Central memory CD4-positive, alpha-beta T cell (primary cell): Measurements from ENCODE around the gene C10orf53.

Experiments used
- DNase-seq: peaks from one replicate; pipeline ENCODE4 v3.0.0; 2022
- total RNA-seq, 3 experiments: gene quantifications; one replicate each; lab custom pipeline; 2026; lab: John Stamatoyannopoulos, UW

The C10orf53 gene, protein sequence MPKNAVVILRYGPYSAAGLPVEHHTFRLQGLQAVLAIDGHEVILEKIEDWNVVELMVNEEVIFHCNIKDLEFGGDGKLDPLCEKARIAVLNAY
- total RNA-seq, result 0 reads per million in 3 experiments

DNA sequence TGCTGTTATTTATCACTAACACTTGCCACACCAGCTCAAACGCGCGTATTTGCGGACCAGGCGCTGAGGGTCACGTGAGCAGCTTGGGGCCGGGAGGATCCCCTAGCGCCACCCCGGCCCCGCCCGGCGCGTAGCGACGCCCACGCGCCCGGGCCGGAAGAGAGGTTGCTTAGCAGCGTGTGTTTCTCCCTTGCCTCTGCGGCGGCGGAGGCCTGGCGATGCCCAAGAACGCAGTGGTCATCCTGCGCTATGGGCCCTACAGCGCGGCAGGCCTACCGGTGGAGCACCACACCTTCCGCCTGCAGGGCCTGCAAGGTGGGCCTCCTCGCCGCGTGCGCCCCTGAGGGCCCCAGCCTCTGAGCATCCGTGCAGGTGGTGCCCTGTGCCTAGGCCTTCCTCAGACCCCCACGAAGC lies at the start of gene C10orf53:
Gene C10orf53, plus strand, starts transcription at position 172 of the 414 bp plus-strand sequence. Its CDS starts 47 bp downstream, at position 219.
- DNase-seq, result no peak

DNA sequence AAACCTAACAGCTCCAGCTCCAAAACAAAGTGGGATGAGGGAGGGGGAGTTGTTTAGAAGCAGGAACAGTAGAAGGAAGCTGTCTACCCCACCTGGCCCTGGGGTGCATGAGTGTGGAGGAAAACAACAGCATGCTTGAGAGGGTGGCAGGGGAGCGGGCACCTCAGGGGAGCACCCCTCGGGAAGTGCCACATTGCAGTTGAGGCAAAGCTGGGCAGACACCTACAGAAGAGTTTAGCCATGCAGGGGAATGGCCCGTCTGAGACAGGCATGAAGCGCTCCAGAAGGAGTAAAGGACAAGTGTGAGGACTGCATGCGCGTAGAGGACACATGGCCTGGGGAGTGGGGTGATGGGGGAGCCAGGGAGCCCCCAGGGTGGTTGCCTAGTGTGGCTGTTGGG lies 47.5 kb upstream of the C10orf53 start:
- DNase-seq, result no peak

GRCh38 chr10:49632406-49633317 lies 46.8 kb upstream of the C10orf53 start:
- DNase-seq, result no peak

- DNase-seq, result no peak
Observed at GRCh38 chr10:49633327-49634068, 46.0 kb upstream of the C10orf53 start.

DNA sequence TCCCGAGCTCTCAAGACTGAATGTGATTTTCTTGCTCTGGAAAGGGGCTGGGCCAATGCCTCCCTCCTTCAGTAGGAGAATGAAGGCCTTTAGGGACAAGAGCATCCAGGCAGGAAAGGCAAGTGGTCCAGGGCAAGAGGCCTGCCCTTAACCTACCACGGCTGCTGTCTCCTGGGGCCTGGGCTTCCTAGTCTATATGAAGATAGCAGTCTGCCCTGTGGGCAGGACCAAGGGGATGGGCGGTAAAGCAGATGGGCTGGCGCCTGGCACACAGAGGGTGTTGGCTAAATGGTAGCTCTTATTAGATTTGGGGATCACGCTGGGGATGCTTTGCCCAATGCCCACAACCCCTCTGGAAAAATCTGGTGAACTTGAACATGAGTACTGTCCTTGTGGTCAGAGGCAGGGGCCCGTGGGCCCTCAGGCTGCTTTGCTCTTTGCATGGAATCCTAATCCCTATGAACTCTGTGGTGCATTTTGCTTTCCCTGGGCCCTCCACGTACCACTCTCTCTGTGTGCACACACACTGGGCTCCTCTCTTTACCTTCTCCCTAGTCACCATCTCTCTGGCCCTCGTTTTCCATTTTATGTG lies 45.3 kb upstream of the C10orf53 start:
- no peak for DNase-seq

DNA sequence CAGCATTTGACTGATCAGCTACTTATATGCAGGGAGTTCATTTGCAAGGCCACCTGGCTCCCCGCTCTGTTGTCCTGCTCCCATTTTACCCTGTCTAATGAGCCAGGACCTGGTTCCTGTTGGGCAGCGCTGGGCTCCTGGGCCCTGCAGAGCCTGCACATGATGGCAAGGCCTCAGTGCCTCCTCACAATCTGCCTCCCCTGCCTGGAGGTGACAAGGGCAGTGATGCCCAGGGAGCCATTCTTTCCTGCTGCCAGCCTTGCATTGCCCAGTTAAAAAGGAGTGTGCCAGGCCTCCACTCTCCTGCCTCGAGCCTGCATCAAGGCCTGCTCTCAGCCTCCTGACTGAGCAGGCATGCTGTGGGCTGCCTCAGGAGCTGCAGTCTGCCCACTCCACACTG lies 37.1 kb upstream of the C10orf53 start:
- DNase-seq, result no peak

DNA sequence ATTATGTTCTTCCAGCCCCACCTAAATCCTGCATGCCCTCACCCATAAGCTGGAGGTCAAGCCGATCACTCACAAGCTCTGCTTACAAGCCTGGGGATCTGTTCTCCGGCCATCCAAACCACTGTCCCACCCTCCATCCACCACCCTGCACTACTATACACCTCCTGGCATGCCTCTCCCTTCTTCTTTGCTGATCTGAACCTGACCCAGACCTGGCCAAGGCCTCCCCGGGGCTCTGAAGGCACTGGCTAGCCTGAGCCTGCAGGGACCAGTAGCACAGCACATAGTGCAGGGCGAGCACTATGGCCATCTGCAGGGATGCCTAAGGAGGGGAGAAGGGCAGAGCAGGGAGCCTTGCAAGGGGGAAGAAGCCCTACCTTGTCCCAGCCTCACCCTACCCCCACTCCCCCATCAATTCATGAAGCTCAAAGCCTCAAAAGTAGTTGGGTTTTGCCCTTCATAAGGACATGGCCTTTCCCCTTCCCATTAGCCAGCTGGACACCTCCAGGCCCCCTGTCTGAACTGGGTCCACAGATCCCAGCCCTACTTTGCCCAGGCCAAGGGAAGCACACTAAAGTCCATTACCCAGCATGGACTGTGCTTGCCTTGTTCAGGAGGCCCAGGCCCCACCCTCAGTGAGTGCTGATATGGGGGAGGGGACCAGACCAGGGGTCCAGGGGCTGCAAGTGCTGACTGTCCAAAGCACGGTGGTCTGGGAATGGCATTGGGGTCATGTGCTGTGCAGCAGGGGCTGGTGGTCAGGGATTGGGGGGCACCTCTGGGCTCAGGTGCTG lies 36.0 kb upstream of the C10orf53 start:
- no peak for DNase-seq

DNA sequence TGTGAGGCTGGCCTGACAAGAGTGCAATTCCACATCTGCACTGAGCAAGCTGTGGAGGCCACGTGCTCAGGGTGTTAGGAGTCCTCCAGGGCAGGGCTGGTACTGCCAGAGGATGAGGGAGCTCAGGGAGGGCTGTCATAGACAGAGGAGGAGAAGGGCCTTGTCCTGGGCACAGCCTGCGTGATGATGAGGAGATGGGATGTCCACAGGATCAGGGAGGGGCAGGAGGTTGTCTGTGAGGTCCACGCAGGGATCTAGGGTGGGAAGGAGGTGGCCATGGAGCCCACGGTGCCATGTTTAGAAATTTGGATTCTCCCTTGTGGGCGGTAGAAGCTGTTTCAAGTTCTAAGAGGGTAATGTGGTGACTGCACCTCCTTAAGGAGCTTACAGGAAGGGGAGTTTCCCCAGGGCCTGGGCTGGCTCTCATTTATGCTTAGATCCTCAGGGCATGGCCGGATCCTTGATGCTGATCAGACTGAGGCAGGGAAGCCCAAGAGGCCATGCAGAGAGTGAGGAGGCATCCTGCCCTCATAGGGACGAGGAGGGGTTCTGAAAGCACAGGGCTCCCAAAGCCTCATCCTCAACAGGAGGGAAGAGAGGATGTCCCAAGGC lies 35.3 kb upstream of the C10orf53 start:
- DNase-seq, result no peak

DNA sequence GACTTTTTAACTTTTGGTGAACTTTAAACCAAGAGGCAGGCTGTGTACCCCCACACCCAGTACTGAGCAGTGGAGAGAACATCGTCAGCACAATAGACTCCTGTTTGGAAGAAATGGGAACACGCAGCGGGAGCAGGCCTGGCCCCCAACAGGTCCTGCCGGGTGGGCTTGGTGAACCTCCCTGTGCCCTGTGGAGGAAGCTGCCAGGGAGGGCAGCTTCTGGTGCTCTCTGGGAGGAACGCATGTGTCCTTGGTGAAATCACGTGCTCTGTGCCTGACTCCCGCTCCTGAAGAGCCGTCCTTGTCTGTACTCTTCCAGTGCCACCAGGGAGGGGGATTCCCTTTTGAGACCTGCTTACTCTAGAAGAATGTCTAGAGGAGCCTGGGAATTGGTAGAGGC lies 34.0 kb upstream of the C10orf53 start:
- no peak for DNase-seq

- no peak for DNase-seq
Observed at GRCh38 chr10:49645871-49646870, 33.3 kb upstream of the C10orf53 start.

DNA sequence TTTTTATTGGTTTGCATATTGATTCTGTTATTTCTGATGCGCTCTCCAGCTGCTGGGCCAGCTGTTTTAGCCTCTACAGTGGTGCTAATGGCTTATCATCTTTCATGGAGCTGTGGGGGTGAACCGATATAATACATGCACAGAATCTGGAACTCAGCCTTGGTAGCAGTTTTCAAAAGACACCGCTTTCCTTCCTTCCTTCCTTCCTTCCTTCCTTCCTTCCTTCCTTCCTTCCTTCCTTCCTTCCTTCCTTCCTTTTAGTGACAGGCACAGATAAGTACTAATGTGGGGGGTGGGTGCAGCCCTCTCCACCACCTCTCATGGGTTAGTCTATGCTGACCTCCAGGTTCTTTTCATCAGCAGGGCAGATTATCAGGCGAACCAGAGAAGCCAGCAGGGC lies 31.9 kb upstream of the C10orf53 start:
- DNase-seq, result no peak

GRCh38 chr10:49647985-49648795 lies 31.3 kb upstream of the C10orf53 start:
- no peak for DNase-seq

- DNase-seq, result no peak
Observed at GRCh38 chr10:49649294-49649693, 30.2 kb upstream of the C10orf53 start.

DNA sequence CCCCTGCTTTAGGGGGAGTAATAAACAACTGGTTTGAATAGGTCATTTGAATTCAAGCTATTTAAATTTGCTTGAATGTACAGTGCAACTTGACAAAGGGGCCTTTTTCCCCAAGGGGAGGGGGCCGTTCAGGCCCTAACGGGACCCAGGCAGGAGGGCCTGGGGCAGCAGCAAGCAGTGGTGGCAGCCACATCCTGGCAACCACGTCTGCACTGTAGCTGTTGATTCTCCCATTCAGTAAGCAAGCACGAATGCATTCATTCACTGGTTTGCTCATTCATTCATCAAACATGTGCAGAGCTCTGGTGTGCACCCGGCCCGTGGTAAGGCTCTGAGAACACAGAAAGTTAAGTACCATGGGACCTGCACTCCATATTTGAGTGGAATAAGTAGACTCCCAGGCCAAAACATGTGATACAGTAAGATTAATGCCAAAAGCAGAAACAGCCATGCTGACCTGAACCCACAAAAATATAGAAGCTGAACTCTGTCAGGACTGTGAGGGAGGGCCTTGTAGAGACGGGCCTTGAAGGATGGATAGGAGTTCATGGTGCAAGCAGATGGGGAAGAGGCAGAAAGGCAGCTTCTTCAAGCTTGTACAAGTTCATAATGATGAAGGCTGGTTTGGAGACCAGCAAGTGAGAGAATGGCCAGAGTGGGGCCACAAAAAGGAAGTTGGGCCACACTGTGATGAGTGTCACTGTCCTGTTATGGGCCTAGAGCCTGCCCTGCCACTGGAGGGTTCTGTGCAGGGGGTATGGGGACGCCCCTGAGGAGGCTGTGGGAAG lies 29.3 kb upstream of the C10orf53 start:
- DNase-seq, result no peak

DNA sequence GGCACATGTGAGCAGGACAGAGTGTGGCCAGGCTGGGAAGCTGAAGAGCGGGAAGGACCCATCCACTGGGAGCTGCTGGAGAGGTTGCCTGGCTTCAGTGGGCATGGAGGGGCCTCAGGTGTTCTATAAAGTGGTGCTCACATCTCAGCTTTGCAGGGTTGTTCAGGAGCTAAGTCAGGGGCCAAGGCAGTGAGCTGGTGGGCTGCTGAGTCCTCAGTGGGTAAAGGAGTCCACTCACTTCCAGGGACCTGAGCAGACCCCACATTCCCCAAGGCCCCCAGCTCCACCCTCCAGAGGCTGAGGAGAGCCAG lies 28.8 kb upstream of the C10orf53 start:
- DNase-seq, result no peak

GRCh38 chr10:49651039-49651835 lies 28.2 kb upstream of the C10orf53 start:
- no peak for DNase-seq

DNA sequence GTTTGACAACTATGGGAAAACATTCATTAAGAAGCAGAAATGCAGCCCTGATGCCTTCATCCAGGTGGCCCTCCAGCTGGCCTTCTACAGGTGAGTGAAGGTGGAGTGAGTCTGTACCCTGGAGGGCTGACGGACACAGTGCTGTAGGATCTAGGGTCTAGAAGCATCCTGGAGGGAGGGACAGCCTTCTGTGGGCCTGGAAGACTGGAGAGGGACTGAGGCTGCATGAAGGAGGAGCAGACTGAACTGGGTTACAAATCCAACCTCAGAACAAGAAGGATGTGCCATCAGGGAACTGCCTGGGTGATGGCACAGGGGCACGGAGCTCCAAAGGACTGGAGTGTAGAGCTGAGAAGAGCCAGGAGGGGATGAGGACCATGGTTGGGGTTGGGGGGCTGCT lies 27.5 kb upstream of the C10orf53 start:
- DNase-seq, result no peak
